ENCODE results near the gene MUC6. TPM values are rescaled to one million over a fixed set of nuclear protein-coding genes. Genes with fewer than 3 reads are reported as not detected.
A peak's percentile ranks its signal among the peaks of the same experiment; 100 is the strongest.

Gene MUC6
- total and polyA plus RNA-seq, 2 of the 8 experiments (the other 6 are each of a cell fraction or from before 2014, with no cell fraction given) = not detected

DNA sequence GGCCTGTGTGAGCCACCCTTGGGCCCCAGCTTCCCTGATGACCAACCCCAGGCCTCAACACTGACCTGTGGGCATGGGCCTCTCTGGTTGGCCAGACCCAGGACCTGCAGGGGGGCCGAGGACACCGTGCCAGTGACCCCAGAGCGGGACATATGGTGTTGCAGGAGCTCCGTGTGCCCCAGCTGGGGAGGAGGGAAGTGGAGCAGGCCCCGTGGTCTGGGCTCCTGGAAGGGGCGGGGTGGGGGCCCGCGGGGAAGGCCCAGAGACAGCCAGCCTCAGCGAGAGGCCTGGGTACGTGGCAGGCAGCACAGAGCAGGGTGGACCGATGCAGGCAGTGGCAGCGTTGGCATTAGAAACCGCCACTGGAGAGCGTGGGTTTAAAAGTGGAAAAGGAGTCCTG is 22.2 kb downstream of the MUC6 start:
- ChIA-PET CTCF (ENCODE audit: partially characterized antibody) (interaction anchor here (0.9 to 1.4 kb wide), 3 partner anchors 8 to 44 kb away, joined by 3 to 6 read pairs (median 6); no protein-coding TSS in a partner anchor), POLR2A (ENCODE audit: partially characterized antibody) (interaction anchor here (3.0 kb wide), 1 partner anchor 15 kb away, joined by 12 read pairs; no protein-coding TSS in a partner anchor)
- Histone ChIP-seq H3K18ac (ENCODE audit: extremely low read depth, low read length) (no peak overlapping the region), H3K56ac (replicated peaks; ENCODE audit: insufficient read length, low read depth, low read length) (no peak overlapping the region), H4K20me1 (replicated peaks in 1 of 2; ENCODE audit: control insufficient read depth in 1 of 2, insufficient read depth in 2 of 2, low read length in 2 of 2) (peaks cover 3 to 11% of the 10 kb centered on the region in 2 experiments), H2BK12ac (ENCODE audit: low read depth, low read length) (no peak overlapping the region), H4K8ac (ENCODE audit: extremely low read depth, insufficient read depth, low read length) (peak overlapping the region; percentile 42; the same call in 1 of the 2 replicates), H3K36me3 (ENCODE audit: control insufficient read depth in 2 of 4, insufficient read depth in 4 of 4, low read length in 3 of 4) (peaks cover 11 to 22% (median 22%) of the 10 kb centered on the region in 4 experiments), H3K9me3 (ENCODE audit: insufficient read depth in 2 of 2, low read depth in 1 of 2, low read length in 1 of 2) (peaks cover 5 to 9% of the 10 kb centered on the region in 2 experiments; a peak in 2 of 4 replicates), H2BK120ac (replicated peaks; ENCODE audit: low read depth, low read length) (no peak overlapping the region), H3K23ac (ENCODE audit: insufficient read length) (no peak overlapping the region), H2BK5ac (ENCODE audit: low read depth, low read length) (no peak overlapping the region), H2AFZ (ENCODE audit: low read length) (no peak overlapping the region), H3K79me1 (ENCODE audit: low read depth, low read length) (peaks cover 12% of the 10 kb centered on the region), H3K23me2 (ENCODE audit: low read depth, low read length) (peaks cover 5% of the 10 kb centered on the region; the same call in 1 of the 2 replicates), H2AK5ac (ENCODE audit: low read depth, low read length) (no peak overlapping the region), H4K5ac (ENCODE audit: insufficient read length, low read depth, low read length) (no peak overlapping the region), H4K91ac (replicated peaks; ENCODE audit: insufficient read length, low read length) (no peak overlapping the region), H2BK15ac (ENCODE audit: low read length) (no peak overlapping the region), H3K9ac (replicated peaks in 1 of 4; ENCODE audit: extremely low read depth in 1 of 4, low read depth in 3 of 4, low read length in 3 of 4) (no peak overlapping the region), H3K27ac (ENCODE audit: low read depth, low read length) (no peak overlapping the region), H3K27me3 (replicated peaks in 1 of 4; ENCODE audit: control insufficient read depth in 3 of 4, extremely low read depth in 1 of 4, insufficient read depth in 3 of 4, low read length in 3 of 4) (peaks cover 0 to 2% (median 0%) of the 10 kb centered on the region in 4 experiments; a peak in 1 of 7 replicates), H3K79me2 (ENCODE audit: control insufficient read depth in 1 of 2, insufficient read depth in 2 of 2, low read length in 2 of 2) (no peaks in the 10 kb centered on the region), H2BK20ac (ENCODE audit: low read length) (no peak overlapping the region), H3K4me3 (ENCODE audit: extremely low read depth in 1 of 4, insufficient read depth in 2 of 4, low read depth in 3 of 4, low read length in 4 of 4) (no peak overlapping the region), H3K14ac (ENCODE audit: insufficient read length) (no peak overlapping the region), H3K4me1 (replicated peaks in 1 of 4; ENCODE audit: control insufficient read depth in 3 of 4, insufficient read depth in 4 of 4, low read length in 3 of 4) (peaks cover 0 to 2% (median 0%) of the 10 kb centered on the region in 4 experiments; a peak in 1 of 7 replicates), H3K4me2 (ENCODE audit: insufficient read depth in 1 of 2, low read depth in 2 of 2, low read length in 2 of 2) (no peak overlapping the region), H3K4ac (replicated peaks; ENCODE audit: insufficient read length, low read depth, low read length) (no peak overlapping the region)
- 94% methylated on average over 6 of the region's 14 CpGs; no CpG with 5 or more reads in 1 of the 2 experiments for WGBS, 2 experiments (ENCODE audit: extremely low coverage in 1 of 2, insufficient coverage in 1 of 2, insufficient read length in 1 of 2, insufficient replicate concordance in 2 of 2, low coverage in 1 of 2, low lambda C conversion rate in 2 of 2, missing lambda C conversion rate in 1 of 2)
- DNase-seq (ENCODE audit: low read depth in 1 of 2, low spot score in 2 of 2) = no peak
- no peak for FAIRE-seq
- TF ChIP-seq, protein P1, sequence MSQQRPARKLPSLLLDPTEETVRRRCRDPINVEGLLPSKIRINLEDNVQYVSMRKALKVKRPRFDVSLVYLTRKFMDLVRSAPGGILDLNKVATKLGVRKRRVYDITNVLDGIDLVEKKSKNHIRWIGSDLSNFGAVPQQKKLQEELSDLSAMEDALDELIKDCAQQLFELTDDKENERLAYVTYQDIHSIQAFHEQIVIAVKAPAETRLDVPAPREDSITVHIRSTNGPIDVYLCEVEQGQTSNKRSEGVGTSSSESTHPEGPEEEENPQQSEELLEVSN (IDR thresholded peaks at IDR 0.05) = no peak
- TF ChIP-seq POLR2A (IDR thresholded peaks at IDR 0.05; ENCODE audit: control extremely low read depth in 1 of 2, low read depth in 2 of 2, low read length in 2 of 2) = no peak
- no peak for TF ChIP-seq BCL11A (IDR thresholded peaks at IDR 0.05; ENCODE audit: low read depth in 2 of 2, low read length in 2 of 2)
- TF ChIP-seq RBBP5 (IDR thresholded peaks at IDR 0.05; ENCODE audit: borderline replicate concordance, low read depth, low read length) = no peak
- no peak for TF ChIP-seq POLR2AphosphoS5 (IDR thresholded peaks at IDR 0.05; ENCODE audit: low read depth, low read length)
- no peak for TF ChIP-seq EP300 (IDR thresholded peaks at IDR 0.05; ENCODE audit: borderline replicate concordance in 1 of 2, low read depth in 2 of 2, low read length in 2 of 2)
- no peak for TF ChIP-seq JUN (IDR thresholded peaks at IDR 0.05; ENCODE audit: low read depth, low read length)
- TF ChIP-seq TEAD4 (IDR thresholded peaks at IDR 0.05; ENCODE audit: low read depth, low read length) = no peak
- no peak for TF ChIP-seq SIX5 (IDR thresholded peaks at IDR 0.05; ENCODE audit: low read depth, low read length)
- no peak for TF ChIP-seq TCF12 (IDR thresholded peaks at IDR 0.05; ENCODE audit: low read depth, low read length)
- no peak for TF ChIP-seq ASH2L (IDR thresholded peaks at IDR 0.05; ENCODE audit: low read length)
- TF ChIP-seq NANOG (IDR thresholded peaks at IDR 0.05; ENCODE audit: insufficient read depth, low read depth, low read length, poor library complexity, severe bottlenecking) = no peak
- no peak for TF ChIP-seq CBX5 (IDR thresholded peaks at IDR 0.05; ENCODE audit: low read depth, low read length)

All from H1 (cell line).